ENCODE data around the gene NCK2.

NCK2 gene

DNA sequence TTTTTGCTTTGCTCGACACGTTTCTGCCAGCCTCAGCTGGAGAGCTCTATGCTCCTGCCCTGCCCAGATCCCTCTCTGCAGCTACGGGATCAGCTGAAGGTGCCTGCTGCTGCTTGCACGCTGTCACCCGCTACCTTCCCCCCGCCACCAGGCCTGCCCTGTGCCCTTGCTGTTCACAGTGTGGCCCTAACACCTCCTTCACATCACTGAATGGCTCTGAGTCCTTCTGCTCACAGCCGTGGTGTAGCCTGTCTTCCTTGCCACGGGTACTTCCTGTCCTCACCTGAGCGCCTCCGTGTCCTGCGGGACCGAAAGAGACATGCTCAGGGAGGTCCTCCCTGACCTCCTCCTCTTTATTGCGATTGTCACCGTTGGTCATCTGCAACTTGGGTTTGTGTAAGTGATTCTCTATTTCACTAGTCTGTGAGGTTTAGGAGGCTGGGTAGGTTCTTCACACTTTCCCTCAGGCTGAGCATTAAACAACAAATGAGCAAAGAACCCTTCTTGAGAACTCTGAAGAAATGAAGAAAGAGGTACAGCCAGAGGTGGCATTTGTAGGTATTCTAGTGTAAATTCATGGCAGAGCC lies 127.5 kb downstream of the NCK2 start:
- no peak for DNase-seq (ENCODE audit: low read depth in 2 of 2)

DNA sequence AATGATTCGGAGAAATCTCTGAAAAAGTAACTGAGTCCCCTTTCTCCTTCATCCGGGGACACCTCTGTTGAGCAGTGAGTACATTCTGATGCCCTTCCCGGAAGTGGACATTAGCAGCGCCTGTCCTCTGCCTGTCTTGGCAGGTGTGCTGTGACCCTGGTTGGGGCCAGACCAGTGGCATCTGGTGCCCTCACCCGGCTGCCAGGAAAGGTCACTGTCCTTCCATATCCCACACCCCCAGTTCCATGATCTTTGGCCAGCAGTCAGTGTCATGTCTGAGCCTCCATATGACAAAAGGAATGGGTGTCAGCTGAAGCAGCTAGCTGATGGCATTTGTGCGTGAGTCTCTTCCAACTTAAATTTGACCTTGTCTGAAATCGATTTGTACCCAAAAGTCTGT lies 128.1 kb downstream of the NCK2 start:
- DNase-seq (ENCODE audit: low read depth in 2 of 2): no peak

DNA sequence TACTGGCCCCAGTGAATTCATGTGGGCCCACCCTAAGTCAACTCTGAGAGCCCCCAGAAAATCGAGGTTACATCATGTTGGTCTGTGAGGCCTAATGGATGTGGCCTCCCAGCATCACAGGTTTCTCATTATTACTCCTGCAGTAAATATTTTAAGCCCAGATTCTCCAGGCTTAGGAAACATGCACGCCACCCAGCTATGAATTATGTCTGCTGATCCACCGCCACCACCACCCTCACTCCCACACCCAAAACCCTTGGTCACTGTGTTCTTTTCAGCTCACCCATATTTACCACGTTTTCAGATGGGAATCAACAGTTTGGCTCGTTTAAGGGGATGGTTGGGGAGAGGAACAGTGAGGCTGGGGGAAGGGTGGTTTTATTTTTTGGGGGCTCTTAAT lies 128.6 kb downstream of the NCK2 start:
- DNase-seq (ENCODE audit: low read depth in 2 of 2): no peak

DNA sequence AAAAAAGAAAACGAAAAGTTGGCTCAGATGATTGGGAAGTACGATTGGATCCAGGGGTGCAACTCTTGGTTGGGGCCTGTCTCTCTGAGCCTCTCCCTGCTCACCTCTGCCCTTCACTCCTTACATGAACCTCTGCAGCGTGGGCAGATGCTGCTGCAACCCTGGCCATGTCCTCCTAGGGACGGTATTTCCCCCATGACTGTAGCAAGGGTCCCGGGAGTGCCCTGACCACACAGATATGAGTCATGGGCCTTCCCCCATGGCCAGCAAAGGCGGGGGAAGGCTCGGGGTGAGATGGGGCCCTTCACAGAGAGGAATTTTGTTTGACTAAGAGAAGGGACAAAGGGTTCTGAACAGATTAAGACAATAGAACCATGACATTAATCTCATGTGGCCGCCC lies 129.0 kb downstream of the NCK2 start:
- DNase-seq (ENCODE audit: low read depth in 2 of 2): no peak

DNA sequence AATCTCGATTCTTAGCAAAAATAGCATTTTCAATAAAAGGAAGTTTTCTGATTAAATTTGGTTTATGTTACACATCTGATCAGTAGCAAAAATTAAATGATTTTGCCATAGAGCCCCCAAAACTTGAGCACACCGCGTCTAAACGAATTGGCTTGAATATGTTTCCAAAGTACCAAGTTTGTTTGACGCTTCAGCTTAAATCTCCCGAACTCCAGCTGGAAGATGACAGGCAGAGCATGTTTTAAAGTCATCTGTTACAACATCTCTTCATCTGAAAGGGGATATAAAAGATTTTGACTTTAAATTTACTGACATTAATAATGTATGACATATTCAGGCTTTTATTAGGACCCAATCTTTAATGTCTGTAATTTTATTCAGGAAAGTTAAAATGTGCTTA lies 129.8 kb downstream of the NCK2 start:
- DNase-seq (ENCODE audit: low read depth in 2 of 2): no peak

DNA sequence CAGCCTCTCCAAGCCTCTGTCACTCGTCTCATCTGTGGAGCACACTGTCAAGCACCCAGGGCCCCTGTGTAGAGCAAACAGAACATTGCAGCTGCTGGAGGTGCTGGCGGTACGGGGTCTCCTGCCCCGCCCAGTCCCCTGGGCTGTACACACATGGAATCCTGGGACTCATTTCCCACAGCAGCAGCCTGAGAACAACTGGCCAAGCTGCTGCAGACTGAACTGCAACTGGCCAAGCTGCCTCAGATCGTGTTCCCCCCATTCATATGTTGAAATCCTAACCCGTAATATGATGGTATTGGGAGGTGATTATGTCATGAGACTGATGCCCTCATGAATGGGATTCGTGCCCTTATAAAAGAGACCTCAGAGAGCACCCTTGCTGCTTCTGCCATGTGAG lies 130.5 kb downstream of the NCK2 start:
- no peak for DNase-seq (ENCODE audit: low read depth in 2 of 2)

DNA sequence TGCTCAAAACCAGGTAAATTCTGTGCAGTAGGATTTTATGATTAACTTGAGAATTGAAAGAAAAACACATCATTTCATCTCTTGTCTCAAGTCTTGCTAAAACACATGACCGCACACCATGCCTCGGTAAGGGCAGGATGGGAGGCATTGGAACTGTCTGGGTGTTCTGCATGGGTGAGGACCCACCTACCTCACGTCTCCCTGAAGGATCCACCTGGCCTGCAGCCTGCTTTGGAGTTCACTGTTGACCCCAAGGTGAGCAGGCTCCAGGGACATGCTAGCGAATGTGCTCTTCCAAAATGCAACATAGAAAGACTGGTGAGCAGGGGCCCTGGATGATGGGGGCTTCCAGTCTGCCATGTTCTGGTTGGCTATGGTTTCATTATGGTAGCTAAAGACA lies 131.5 kb downstream of the NCK2 start:
- DNase-seq (ENCODE audit: low read depth in 2 of 2): no peak

DNA sequence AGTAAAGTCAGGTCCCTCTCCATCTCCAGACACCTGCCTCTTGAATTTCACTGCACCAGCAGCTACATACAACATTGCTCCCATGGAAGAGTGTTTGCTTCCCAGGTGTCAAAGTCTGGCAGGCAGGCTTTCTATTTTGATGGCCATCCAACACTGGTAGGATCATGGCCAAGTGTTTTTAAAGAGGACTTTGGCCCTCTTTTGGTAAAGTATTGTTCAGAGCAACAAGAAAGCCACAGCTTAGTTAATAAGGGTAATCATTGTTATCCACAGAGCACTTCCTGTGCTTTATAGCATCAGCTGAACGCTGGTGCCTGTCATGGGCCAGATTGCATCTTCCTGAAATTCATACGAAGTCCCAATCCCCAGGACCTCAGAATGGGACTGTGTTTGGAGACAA lies 133.2 kb downstream of the NCK2 start:
- DNase-seq (ENCODE audit: low read depth in 2 of 2): no peak

DNA sequence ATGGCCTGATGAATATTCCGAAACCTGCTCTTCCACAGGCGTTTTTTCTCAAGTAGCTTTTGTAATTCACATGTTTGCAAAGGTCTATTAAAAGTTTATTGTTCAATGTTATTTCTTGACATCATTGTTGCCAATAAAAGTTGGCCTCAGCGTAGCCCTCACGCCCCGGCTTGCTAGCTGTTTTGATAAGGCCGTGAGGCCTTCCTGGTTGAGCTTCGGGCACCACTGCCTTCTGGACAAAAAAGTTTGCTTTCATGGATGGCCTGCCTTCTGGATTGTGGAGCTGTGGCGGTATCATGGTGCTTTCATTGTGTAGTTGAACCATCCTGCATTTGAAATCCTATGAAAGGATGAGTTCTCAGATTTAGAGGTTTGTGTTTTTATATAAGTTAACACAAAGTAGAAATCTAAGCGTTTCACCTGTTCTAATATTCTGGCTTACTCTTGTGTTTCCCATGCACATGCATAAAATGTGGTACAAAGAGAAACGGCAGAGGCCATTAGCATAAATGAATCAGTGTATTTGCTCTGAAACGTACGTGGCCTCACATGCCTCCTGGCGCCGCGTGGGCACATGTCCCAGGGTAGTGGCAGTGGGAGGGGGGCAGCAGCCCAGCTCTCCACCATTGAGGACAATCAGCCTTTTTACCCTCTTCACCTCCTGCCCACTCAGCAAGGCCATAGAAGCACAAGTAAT lies 134.5 kb downstream of the NCK2 start:
- DNase-seq (ENCODE audit: low read depth in 2 of 2): no peak

DNA sequence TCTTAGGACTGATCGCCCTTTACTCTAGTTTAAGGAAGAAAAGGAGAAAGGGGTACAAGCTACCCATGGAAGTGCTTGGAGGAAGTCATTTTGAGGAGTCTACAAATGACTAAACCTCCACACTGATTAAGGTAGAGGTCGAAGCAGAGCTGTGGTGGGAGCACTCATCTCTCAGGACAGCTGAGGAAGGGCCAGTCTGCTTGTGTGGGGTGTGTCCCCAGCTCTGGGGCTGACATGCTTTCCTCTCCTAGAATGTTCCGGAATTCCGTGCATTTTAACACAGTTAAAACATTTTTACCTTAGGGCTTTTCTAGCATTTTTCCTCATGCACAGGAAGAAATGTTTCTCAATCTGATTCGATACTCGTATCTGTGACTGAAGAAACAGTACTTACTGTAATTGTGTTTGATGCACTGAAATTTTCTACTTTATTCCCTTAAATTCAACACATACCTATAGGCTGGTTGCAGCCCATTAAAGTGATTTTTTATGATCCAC lies 135.1 kb downstream of the NCK2 start:
- DNase-seq (ENCODE audit: low read depth in 2 of 2): no peak

DNA sequence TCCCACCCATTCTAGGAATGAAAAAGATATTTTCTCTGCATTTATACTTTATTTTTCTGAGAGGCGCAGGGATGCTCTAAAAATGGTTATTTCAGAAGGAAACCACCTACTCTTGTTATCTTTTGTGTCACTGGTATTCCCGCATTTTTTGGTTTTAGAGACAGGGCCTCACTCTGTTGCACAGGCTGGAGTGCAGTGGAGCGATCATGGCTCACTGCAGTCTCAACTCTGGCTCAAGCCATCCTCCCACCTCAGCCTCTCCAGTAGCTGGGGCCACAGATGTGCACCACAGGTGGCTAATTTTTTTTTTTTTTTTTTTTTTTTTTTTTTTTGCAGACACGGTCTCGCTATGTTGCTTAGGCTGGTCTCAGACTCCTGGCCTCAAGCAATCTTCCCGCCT lies 135.9 kb downstream of the NCK2 start:
- no peak for DNase-seq (ENCODE audit: low read depth in 2 of 2)

DNA sequence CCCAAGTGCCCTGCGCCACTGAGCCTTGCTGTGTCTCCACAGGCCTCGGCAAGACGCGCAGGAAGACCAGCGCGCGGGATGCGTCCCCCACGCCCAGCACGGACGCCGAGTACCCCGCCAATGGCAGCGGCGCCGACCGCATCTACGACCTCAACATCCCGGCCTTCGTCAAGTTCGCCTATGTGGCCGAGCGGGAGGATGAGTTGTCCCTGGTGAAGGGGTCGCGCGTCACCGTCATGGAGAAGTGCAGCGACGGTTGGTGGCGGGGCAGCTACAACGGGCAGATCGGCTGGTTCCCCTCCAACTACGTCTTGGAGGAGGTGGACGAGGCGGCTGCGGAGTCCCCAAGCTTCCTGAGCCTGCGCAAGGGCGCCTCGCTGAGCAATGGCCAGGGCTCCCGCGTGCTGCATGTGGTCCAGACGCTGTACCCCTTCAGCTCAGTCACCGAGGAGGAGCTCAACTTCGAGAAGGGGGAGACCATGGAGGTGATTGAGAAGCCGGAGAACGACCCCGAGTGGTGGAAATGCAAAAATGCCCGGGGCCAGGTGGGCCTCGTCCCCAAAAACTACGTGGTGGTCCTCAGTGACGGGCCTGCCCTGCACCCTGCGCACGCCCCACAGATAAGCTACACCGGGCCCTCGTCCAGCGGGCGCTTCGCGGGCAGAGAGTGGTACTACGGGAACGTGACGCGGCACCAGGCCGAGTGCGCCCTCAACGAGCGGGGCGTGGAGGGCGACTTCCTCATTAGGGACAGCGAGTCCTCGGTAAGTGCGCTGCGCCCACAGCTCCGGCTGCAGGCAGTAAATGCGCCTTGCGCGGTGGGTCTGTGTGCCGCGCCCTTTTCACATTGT lies 136.8 kb downstream of the NCK2 start:
- no peak for DNase-seq (ENCODE audit: low read depth in 2 of 2)

DNA sequence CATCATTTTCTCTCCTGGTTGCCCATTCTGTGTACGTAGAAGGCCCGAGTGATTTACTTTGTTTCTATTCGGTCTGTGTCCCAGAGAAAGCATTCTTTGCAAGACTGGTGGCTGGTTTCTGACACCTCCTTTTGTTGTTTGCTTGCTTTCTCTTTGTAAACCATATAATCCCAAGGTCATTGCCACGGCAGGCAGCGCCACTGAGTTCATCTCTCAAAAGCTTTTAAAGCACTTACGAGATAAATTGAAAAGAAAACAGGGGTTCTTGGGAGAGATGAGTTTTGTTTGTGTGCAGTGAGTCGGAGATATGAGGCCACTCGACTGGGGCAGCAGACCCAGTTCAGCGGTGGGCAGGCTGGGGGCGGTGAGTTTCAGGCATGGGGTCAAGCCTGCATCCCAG lies 137.6 kb downstream of the NCK2 start:
- DNase-seq (ENCODE audit: low read depth in 2 of 2): no peak

DNA sequence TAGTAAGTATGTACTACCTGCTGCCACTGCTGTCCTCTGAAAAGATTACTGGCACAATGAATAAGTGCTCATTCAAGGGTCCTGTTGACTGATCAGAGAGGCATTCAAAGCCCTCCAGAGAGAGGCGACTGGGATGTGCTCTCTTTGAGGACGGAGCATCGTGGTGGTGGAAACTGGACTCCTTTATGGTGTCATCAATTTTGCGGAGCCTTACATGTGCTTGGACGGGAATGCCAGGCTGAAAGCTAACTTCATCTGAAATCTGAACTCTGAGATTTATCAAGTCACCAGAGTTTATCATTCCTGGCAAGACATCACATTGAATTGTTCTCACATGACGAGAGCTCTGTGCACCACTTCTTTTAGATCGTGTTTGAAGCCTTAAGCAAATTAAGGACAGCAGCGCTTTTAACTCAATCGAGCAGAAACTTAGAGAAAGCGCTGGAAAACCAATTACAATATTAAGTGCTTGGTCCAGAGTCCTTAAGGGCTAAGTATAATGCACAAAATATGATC lies 138.3 kb downstream of the NCK2 start:
- no peak for DNase-seq (ENCODE audit: low read depth in 2 of 2)

DNA sequence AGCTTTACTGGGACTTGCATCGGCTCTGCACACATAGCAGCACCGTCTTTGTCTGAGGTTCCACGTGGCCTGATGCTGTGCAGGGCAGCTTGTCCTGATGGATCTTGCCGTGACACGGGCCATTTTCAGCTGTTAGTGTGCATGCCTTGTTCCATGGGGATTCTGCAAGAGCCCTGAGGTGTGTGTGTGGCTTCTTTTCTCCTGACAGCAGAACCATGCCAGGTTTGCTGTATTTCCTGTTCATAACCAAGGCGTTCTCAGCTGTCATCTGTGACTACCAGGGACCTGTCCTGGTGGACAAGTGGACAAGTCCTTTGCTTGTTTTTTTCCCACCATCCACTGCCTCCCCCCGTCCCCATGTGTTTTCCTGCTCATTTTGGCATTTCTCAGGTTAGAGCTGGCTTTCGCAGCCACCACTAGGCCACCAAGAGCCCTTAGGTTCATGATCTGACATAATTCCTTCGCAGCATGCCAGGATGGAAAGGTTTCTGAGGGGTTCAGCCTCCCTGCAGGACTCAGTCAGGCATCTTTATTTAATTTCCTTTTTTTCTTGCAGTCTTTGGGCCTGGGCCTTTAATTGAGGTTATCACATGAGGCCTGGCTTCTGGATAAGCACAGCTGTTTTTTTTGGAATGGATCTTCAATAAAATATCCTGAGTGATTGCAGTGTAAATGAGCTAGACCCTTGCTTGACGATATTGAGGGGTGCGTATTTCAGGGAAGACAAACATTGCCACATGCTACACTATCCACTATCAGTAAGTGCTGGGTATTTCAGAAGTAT lies 139.4 kb downstream of the NCK2 start:
- DNase-seq (ENCODE audit: low read depth in 2 of 2): no peak

DNA sequence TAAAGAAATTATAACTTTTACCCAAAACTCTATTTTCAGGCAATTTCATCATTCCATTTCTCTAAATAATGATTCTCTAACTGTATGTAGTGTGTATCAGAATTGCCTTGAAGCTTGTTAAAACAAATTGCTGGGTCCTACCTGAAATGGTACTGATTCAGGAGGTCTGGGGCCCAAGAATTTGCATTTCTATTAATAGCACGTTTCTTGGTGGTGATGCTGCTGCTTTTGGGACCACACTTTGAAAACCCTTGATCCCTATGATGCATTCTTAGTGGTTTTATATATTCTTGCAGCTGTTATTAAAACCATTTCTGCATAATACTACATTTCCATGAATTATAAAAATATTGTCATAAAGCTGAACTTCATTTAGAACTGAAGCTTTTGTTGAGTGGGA lies 140.7 kb downstream of the NCK2 start:
- DNase-seq (ENCODE audit: low read depth in 2 of 2): no peak

DNA sequence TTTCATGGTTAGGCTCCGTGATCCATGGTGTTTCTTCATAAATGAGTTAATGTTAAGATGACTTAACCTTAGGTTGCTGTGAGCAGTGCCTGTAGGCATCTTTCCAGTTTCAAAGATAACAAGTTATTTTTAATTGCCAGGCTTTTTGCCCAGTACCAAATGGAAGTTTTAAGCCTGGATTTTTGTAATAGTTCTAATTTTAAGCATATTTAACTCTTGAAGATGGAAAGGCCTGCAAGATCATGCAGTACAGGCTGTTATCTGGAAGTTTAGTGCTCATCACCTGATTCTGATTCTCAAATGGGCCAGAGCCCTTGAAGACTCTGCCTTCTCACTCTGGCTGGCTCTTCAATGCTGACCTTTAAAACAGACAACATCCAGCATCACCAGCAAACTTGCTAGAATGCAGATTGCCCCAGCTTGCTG lies 141.3 kb downstream of the NCK2 start:
- peak; percentile 33 to 36 for DNase-seq (ENCODE audit: low read depth in 2 of 2)

DNA sequence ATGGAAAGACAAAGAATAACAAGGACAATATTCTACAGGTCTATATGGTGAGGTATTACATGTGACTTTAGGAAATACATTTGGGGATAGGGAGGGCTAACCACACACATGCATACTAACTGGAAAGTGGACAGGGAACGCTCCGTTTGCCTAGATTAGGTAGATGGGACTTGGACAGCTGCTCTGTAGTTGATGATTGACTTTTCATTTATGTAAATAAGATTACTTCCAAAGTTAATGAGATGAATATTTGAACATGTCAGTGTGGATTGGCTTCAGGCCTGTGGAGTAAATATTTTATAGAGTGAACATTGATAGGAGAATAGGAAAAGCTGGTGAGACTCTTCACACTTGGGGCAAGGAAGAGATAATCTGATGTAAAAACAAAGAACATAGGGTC lies 142.0 kb downstream of the NCK2 start:
- no peak for DNase-seq (ENCODE audit: low read depth in 2 of 2)

DNA sequence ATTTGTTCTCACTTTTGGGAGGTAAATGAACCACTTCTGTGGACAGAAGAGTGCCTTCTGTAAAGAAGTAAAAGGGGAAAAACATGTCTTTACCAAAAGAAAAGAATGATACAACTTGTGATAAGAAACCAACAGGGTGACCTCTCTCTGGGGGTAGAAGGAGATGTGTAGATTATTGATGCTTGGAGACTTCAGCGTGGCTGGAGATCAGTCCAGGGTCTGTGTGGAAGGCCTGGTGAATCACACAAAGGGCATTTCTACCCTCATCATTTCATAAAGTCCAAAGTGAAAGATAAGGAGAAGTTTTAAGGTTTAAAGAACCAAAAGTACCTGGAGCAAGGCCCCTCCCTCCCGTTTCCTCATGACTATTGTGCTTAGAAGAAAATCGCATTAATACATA lies 142.5 kb downstream of the NCK2 start:
- no peak for DNase-seq (ENCODE audit: low read depth in 2 of 2)

DNA sequence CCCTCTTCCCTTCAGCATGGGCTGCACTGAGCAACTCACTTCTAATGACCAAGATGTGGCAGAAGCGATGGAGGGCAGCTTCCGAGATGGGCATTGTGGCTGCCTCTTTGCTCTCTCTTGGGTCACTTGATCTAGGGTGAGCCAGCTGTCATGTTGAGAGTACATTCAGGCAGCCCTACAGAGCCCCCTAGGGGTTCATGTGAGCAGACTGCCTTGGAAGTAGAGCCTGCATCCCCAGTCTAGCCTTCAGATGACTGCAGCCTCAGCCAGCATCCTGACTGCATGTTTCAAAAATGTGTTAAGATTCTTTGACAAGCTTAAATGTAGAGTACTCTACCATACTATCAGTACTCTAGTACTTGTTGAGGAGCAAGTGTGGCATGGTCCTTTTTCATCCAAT lies 143.9 kb downstream of the NCK2 start:
- no peak for DNase-seq (ENCODE audit: low read depth in 2 of 2)

DNA sequence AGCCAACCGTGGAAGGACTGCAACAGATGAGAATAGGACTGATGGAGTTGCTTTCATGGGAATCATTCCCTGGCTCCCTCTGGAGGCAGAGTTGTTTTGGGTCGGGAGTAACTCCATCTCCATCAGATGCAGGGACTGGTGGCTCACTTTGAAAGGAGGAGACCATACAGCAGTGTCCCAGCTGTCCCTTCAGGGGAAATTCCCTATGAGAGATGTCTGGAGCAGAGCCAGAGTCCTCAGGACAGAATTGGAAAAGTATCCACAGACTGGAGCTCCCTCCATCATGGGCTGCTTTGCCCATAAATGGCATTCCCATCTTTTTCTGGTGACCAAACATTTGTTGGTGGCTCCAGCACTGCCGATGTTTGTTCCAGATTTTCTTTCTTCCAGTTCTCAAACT lies 144.3 kb downstream of the NCK2 start:
- DNase-seq (ENCODE audit: low read depth in 2 of 2): no peak

DNA sequence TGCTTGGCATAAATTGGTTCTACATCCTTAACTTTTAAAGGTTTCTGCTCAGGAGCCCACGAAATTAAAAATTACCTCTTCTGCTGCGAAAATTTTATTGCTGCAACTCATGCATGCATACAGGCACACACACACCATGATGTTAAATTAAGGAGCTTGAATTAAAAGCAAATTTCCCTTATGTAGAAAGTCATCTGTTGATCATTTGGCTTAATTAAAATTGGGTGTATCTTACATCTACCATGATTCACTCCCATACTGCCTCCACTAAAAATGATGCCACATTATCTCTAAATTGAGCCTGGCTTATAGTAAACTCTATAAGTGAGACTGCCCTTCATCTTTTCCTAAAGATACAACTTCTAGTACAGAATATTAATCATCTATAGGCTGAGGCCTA lies 145.4 kb downstream of the NCK2 start:
- DNase-seq (ENCODE audit: low read depth in 2 of 2): no peak
